Endothelial cell of umbilical vein (primary cell): ENCODE results near the gene CEP78. TPM values are rescaled to one million over a fixed set of nuclear protein-coding genes. Genes with fewer than 3 reads are reported as not detected.

ENCODE experiments used
- BruUV-seq: library from RNA; stranded (reverse); fragments of 400-500 nt; replicated peaks from 2 replicates; lab custom pipeline; 2021; lab: Mats Ljungman, UMichigan
- CTCF ChIA-PET: fragments of 300-600, 350-600 bp; sonication (Branson Sonifier 250); formaldehyde crosslinking; loops from one replicate; lab custom pipeline; 2021; ENCODE audit warnings: antibody characterized with exemption, inconsistent platforms; lab: Charles Lee
- POLR2A ChIA-PET: fragments of 300-600, 350-600 bp; sonication (Branson Sonifier 250); formaldehyde crosslinking; loops from one replicate; lab custom pipeline; 2021; ENCODE audit warnings: antibody characterized with exemption, inconsistent platforms; lab: Charles Lee
- DNase-seq: peaks from one replicate; pipeline ENCODE4 v3.0.0-alpha.2; 2011; ENCODE audit warnings: low read depth, low spot score
- FAIRE-seq: peaks from 2 replicates; lab custom pipeline; 2011; peaks lifted over from hg19 to GRCh38; lab: Jason Lieb, UNC
- H2AFZ ChIP-seq: 2 replicates; pipeline ENCODE4 v1.6.0; 2012; ENCODE audit warnings: low read depth, low read length, control low read depth, inconsistent platforms
- H3K27ac ChIP-seq: 2 replicates; pipeline ENCODE4 v1.5.1; 2011; ENCODE audit warnings: low read depth, mild to moderate bottlenecking, control low read depth, low read length, moderate library complexity; ENCODE audit not compliant: insufficient read depth
- H3K27me3 ChIP-seq, 2 experiments: 2 replicates each; pipeline versions ENCODE4 v1.6.0 to v1.6.1; 2011; ENCODE audit warnings: low read length in 2 of 2, mixed read lengths in 1 of 2; ENCODE audit not compliant: control insufficient read depth in 2 of 2, insufficient read depth in 2 of 2
- H3K36me3 ChIP-seq, 2 experiments: 2 replicates in 1 of 2; 3 replicates in 1 of 2; pipeline ENCODE4 v1.5.1; 2011; ENCODE audit warnings: low read length in 2 of 2, mild to moderate bottlenecking in 1 of 2, moderate library complexity in 1 of 2; ENCODE audit not compliant: control insufficient read depth in 2 of 2, insufficient read depth in 2 of 2; ENCODE audit errors: extremely low read depth in 1 of 2
- H3K4me1 ChIP-seq: 3 replicates; pipeline ENCODE4 v1.5.1; 2011; ENCODE audit warnings: mild to moderate bottlenecking, low read length; ENCODE audit not compliant: control insufficient read depth, insufficient read depth; ENCODE audit errors: extremely low read depth
- H3K4me2 ChIP-seq: 2 replicates; pipeline ENCODE4 v1.6.1; 2011; ENCODE audit warnings: low read length, control low read depth, mixed read lengths; ENCODE audit not compliant: insufficient read depth
- H3K4me3 ChIP-seq, 3 experiments: fragments of 200-600 bp in 1 of 3; sonication (generic), shearing (Covaris generic) in 1 of 3; replicated peaks in 1 of 3; 2 replicates each; pipeline ENCODE4 v1.5.1; 2011 to 2016; ENCODE audit warnings: control low read depth in 3 of 3, low read length in 3 of 3, mild to moderate bottlenecking in 2 of 3, inconsistent platforms in 1 of 3, low read depth in 1 of 3, moderate library complexity in 1 of 3; ENCODE audit not compliant: insufficient read depth in 1 of 3
- H3K79me2 ChIP-seq: 2 replicates; pipeline ENCODE4 v1.6.0; 2012; ENCODE audit warnings: low read length, inconsistent platforms; ENCODE audit not compliant: control insufficient read depth, insufficient read depth
- H3K9ac ChIP-seq: replicated peaks from 2 replicates; pipeline ENCODE3; 2011; ENCODE audit warnings: low read length, control low read depth; ENCODE audit not compliant: insufficient read depth; ENCODE audit errors: extremely low read depth
- H3K9me1 ChIP-seq: replicated peaks from 3 replicates; pipeline ENCODE4 v1.6.0; 2011; ENCODE audit warnings: mild to moderate bottlenecking, low read length; ENCODE audit not compliant: control insufficient read depth, insufficient read depth; ENCODE audit errors: extremely low read depth
- H3K9me3 ChIP-seq: replicated peaks from 2 replicates; pipeline ENCODE4 v1.5.1; 2012; ENCODE audit warnings: low read length, inconsistent platforms; ENCODE audit not compliant: control insufficient read depth, insufficient read depth
- H4K20me1 ChIP-seq: replicated peaks from 2 replicates; pipeline ENCODE3; 2011; ENCODE audit warnings: mild to moderate bottlenecking, low read length; ENCODE audit not compliant: control insufficient read depth, insufficient read depth; ENCODE audit errors: extremely low read depth
- CTCF ChIP-seq, 2 donors: IDR thresholded peaks; 1 replicate in 1 of 2; 2 replicates in 1 of 2; pipeline ENCODE4 v1.5.1; 2011; ENCODE audit warnings: low read length in 2 of 2, mild to moderate bottlenecking in 2 of 2, moderate library complexity in 2 of 2, control low read depth in 1 of 2, inconsistent platforms in 1 of 2, low read depth in 1 of 2; ENCODE audit not compliant: insufficient read depth in 1 of 2; ENCODE audit errors: extremely low read depth in 1 of 2
- EZH2 ChIP-seq: IDR thresholded peaks from 2 replicates; pipeline ENCODE4 v1.6.1; 2012; ENCODE audit warnings: borderline replicate concordance, low read depth, mild to moderate bottlenecking, moderate library complexity, low read length, inconsistent platforms; ENCODE audit not compliant: severe bottlenecking
- FOS ChIP-seq: IDR thresholded peaks from 2 replicates; pipeline ENCODE4 v1.6.1; 2011; ENCODE audit warnings: mild to moderate bottlenecking, low read length, moderate library complexity, borderline replicate concordance; ENCODE audit not compliant: insufficient read depth
- GATA2 ChIP-seq: IDR thresholded peaks from 2 replicates; pipeline ENCODE4 v1.7.0; 2011; ENCODE audit warnings: low read depth, mild to moderate bottlenecking, moderate library complexity, mixed read lengths, low read length; ENCODE audit not compliant: insufficient read length, insufficient read depth
- JUN ChIP-seq: IDR thresholded peaks from 2 replicates; pipeline ENCODE4 v1.6.1; 2011; ENCODE audit warnings: borderline replicate concordance, low read depth; ENCODE audit not compliant: insufficient read length, insufficient read depth
- MAX ChIP-seq: IDR thresholded peaks from 2 replicates; pipeline ENCODE4 v1.6.1; 2011; ENCODE audit not compliant: insufficient read depth, insufficient read length
- MYC ChIP-seq: IDR thresholded peaks from one replicate; pipeline ENCODE4 v1.6.1; 2011; ENCODE audit warnings: mild to moderate bottlenecking, low read depth, low read length
- POLR2A ChIP-seq: IDR thresholded peaks from 2 replicates; pipeline ENCODE4 v1.6.1; 2012; ENCODE audit warnings: low read depth, mild to moderate bottlenecking, control low read depth, low read length
- POLR2AphosphoS5 ChIP-seq: IDR thresholded peaks from 2 replicates; pipeline ENCODE4 v1.6.1; 2012; ENCODE audit warnings: low read depth, mild to moderate bottlenecking, control low read depth, low read length, moderate library complexity; ENCODE audit not compliant: insufficient read depth
- dilution Hi-C: fragments of 300-500 bp; cut with MboI; formaldehyde crosslinking; loops from one replicate; pipeline ENCODE4 v1.15.0; 2019; ENCODE audit warnings: low sequenced_read_pairs; ENCODE audit not compliant: extremely low pct_ligation_motif_present
- intact Hi-C: fragments of 100-400 bp; cut with micrococcal nuclease; formaldehyde crosslinking; loops from one replicate; pipeline ENCODE4 v1.10.0; 2022
- polyA plus RNA-seq, 4 experiments: library from polyadenylated mRNA; depleted of rRNA in 3 of 4; stranded (reverse) in 3 of 4; unstranded in 1 of 4; fragments of >200 nt; gene quantifications; 2 replicates each; pipeline versions ENCODE4 v1.2.1 to v1.2.3, GENCODE V29; 2011 to 2012; ENCODE audit warnings: missing spikeins in 1 of 4
- total RNA-seq: library from RNA; stranded (reverse); gene quantifications from 2 replicates; pipeline ENCODE4 v1.2.3, GENCODE V29; 2021

CEP78 gene
- total and polyA plus RNA-seq, 2 donors (not counting 3 experiments of a cell fraction or from before 2014, with no cell fraction given) = 6.5 to 35.9 TPM

- intact Hi-C loops = loop anchor here (10.0 kb wide), 1 partner anchor 725 kb away; no protein-coding TSS in a partner anchor
- ChIA-PET CTCF (interaction anchor here (0.6 to 1.8 kb wide), 3 partner anchors 9 to 130 kb away, joined by 4 to 6 read pairs (median 4); no protein-coding TSS in a partner anchor), POLR2A (no interaction called here)
- H3K4me3 ChIP-seq = no peak overlapping the region
- H3K9ac ChIP-seq = no peak overlapping the region
- dilution Hi-C loops = no loop called here
- no peak overlapping the region for H3K27ac ChIP-seq
- DNase-seq = no peak
- no TSS peak for BruUV-seq
- H3K4me2 ChIP-seq = no peak overlapping the region
- no peaks in the 10 kb centered on the region for H4K20me1 ChIP-seq
- peaks cover 6% of the 10 kb centered on the region for H3K4me1 ChIP-seq
- H3K79me2 ChIP-seq = peaks cover 15% of the 10 kb centered on the region
- H3K9me3 ChIP-seq = no peaks in the 10 kb centered on the region
- no peak overlapping the region for H2AFZ ChIP-seq
- H3K27me3 ChIP-seq = no peaks in the 10 kb centered on the region
- H3K36me3 ChIP-seq = peaks cover 0 to 5% of the 10 kb centered on the region in 2 experiments
- no peaks in the 10 kb centered on the region for H3K9me1 ChIP-seq
- TF ChIP-seq GATA2 (no peak), CTCF (IDR thresholded peaks at IDR 0.05; ENCODE audit: extremely low read depth in 1 of 2, insufficient read depth in 1 of 2, low read depth in 1 of 2, low read length in 2 of 2) (no peak), MYC (no peak), JUN (no peak), POLR2A (no peak), POLR2AphosphoS5 (no peak), EZH2 (no peak), FOS (no peak), MAX (no peak)
- FAIRE-seq = no peak
These were observed 3.6 kb downstream of the CEP78 start for GRCh38 chr9:78239506-78239905.
